Embryonic facial prominence (tissue), 1 donor: ENCODE results near the gene FZR1.

ENCODE experiments used
- DNase-seq: peaks from one replicate; pipeline ENCODE4 v3.0.0-alpha.2; 2016; ENCODE audit errors: extremely low spot score

The FZR1 gene

GRCh38 chr19:3530389-3530788, 24.3 kb downstream of the FZR1 start:
- DNase-seq: no peak

GRCh38 chr19:3531716-3532115, 25.6 kb downstream of the FZR1 start:
- no peak for DNase-seq

- DNase-seq: no peak
Observed at GRCh38 chr19:3532154-3532786, 26.2 kb downstream of the FZR1 start.

- no peak for DNase-seq
Observed at GRCh38 chr19:3533033-3533432, 26.9 kb downstream of the FZR1 start.

- DNase-seq: no peak
Observed at GRCh38 chr19:3533563-3534216, 27.6 kb downstream of the FZR1 start.

- no peak for DNase-seq
Observed at GRCh38 chr19:3534375-3535234, 28.5 kb downstream of the FZR1 start.

- no peak for DNase-seq
Observed at GRCh38 chr19:3535235-3535535, 29.1 kb downstream of the FZR1 start.

- no peak for DNase-seq
Observed at GRCh38 chr19:3535563-3535965, 29.5 kb downstream of the FZR1 start.

- DNase-seq: no peak
Observed at GRCh38 chr19:3535981-3536380, 29.9 kb downstream of the FZR1 start.

- DNase-seq: no peak
Observed at GRCh38 chr19:3536429-3537100, 30.5 kb downstream of the FZR1 start.

GRCh38 chr19:3537101-3537437, 31.0 kb downstream of the FZR1 start:
- no peak for DNase-seq

GRCh38 chr19:3537438-3538240, 31.5 kb downstream of the FZR1 start:
- no peak for DNase-seq

- DNase-seq: no peak
Observed at GRCh38 chr19:3538258-3538929, 32.3 kb downstream of the FZR1 start.

GRCh38 chr19:3538965-3539755, 33.0 kb downstream of the FZR1 start, which contains the start of gene TEKTIP1:
Gene TEKTIP1 (plus strand): TSS chr19:3539174. CDS start chr19:3539178, 4 bp downstream.
- no peak for DNase-seq

- no peak for DNase-seq
Observed at GRCh38 chr19:3539756-3540118, 33.6 kb downstream of the FZR1 start.

GRCh38 chr19:3543150-3544057, 37.3 kb downstream of the FZR1 start:
- DNase-seq: no peak

- DNase-seq: no peak
Observed at GRCh38 chr19:3544058-3544376, 37.9 kb downstream of the FZR1 start.

GRCh38 chr19:3544742-3545668, 38.9 kb downstream of the FZR1 start:
- DNase-seq: no peak
